Glutamatergic neuron (in vitro differentiated cells): ENCODE results near the gene ELF2. TPM values are rescaled to one million over a fixed set of nuclear protein-coding genes. Genes with fewer than 3 reads are reported as not detected.
"Not testable (repeated sequence)": the region's sequence is repeated elsewhere in the genome, so short reads cannot be mapped to it uniquely, and the experiment has no call there.

ENCODE experiments used
- DNase-seq: peaks from one replicate; pipeline ENCODE4 v3.0.0; 2022
- H3K27ac Mint-ChIP-seq: one replicate; pipeline ENCODE4 v1.8.0; 2020; ENCODE audit warnings: mild to moderate bottlenecking, mixed read lengths, inconsistent platforms; ENCODE audit not compliant: unreplicated experiment
- H3K27me3 Mint-ChIP-seq: one replicate; pipeline ENCODE4 v1.8.0; 2020; ENCODE audit warnings: mild to moderate bottlenecking, moderate library complexity, mixed read lengths, inconsistent platforms; ENCODE audit not compliant: unreplicated experiment
- H3K36me3 Mint-ChIP-seq: one replicate; pipeline ENCODE4 v1.8.0; 2020; ENCODE audit warnings: mild to moderate bottlenecking, mixed read lengths, inconsistent platforms; ENCODE audit not compliant: unreplicated experiment
- H3K4me1 Mint-ChIP-seq: one replicate; pipeline ENCODE4 v1.8.0; 2020; ENCODE audit warnings: mild to moderate bottlenecking, low read depth, mixed read lengths, inconsistent platforms; ENCODE audit not compliant: unreplicated experiment
- H3K4me3 Mint-ChIP-seq: one replicate; pipeline ENCODE4 v1.8.0; 2020; ENCODE audit warnings: mild to moderate bottlenecking, mixed read lengths, inconsistent platforms; ENCODE audit not compliant: unreplicated experiment
- H3K9me3 Mint-ChIP-seq: one replicate; pipeline ENCODE4 v1.8.0; 2020; ENCODE audit warnings: mild to moderate bottlenecking, moderate library complexity, mixed read lengths, inconsistent platforms; ENCODE audit not compliant: unreplicated experiment
- CTCF ChIP-seq: fragments of 200-600 bp; sonication (generic); IDR thresholded peaks from one replicate; pipeline ENCODE4 v1.5.0; 2021; ENCODE audit not compliant: partially characterized antibody, unreplicated experiment
- total RNA-seq: library from RNA; stranded (reverse); fragmentation: NEBNext Ultra II Directional; extraction: Animal tissue kit (Norgen Biotek cat#: 25700); gene quantifications from one replicate; pipeline ENCODE4 v1.2.1, GENCODE V29; 2021; ENCODE audit not compliant: unreplicated experiment

ELF2 gene
- total RNA-seq, 1 donor from 2014 or later, result 32.4 TPM

- no peaks in the 10 kb centered on the region for H3K9me3 Mint-ChIP-seq
- no peak for TF ChIP-seq CTCF
- no peaks in the 10 kb centered on the region for H3K27me3 Mint-ChIP-seq
- peak overlapping the region; percentile 52 for H3K27ac Mint-ChIP-seq
- H3K36me3 Mint-ChIP-seq, result no peaks in the 10 kb centered on the region
- no peak overlapping the region for H3K4me3 Mint-ChIP-seq
- peaks cover 21% of the 10 kb centered on the region for H3K4me1 Mint-ChIP-seq
- no peak for DNase-seq
Observed at GRCh38 chr4:139027776-139028175, 149.2 kb downstream of the ELF2 start.

GRCh38 chr4:139025841-139026240 is 151.2 kb downstream of the ELF2 start:
- Mint-ChIP-seq H3K27me3 (no peaks in the 10 kb centered on the region), H3K27ac (no peak overlapping the region), H3K4me1 (peaks cover 22% of the 10 kb centered on the region), H3K9me3 (no peaks in the 10 kb centered on the region), H3K36me3 (no peaks in the 10 kb centered on the region), H3K4me3 (no peak overlapping the region)
- TF ChIP-seq CTCF, result no peak
- DNase-seq, result no peak

- no peak overlapping the region for H3K4me3 Mint-ChIP-seq
- peaks cover 1% of the 10 kb centered on the region for H3K27me3 Mint-ChIP-seq
- peaks cover under 1% of the 10 kb centered on the region for H3K9me3 Mint-ChIP-seq
- no peak overlapping the region for H3K27ac Mint-ChIP-seq
- no peak for DNase-seq
- H3K36me3 Mint-ChIP-seq, result no peaks in the 10 kb centered on the region
- TF ChIP-seq CTCF, result no peak
- peaks cover 25% of the 10 kb centered on the region for H3K4me1 Mint-ChIP-seq
Observed at GRCh38 chr4:139024686-139025085, 152.3 kb downstream of the ELF2 start.

- Mint-ChIP-seq H3K4me3 (no peak overlapping the region), H3K27ac (no peak overlapping the region), H3K27me3 (peaks cover 9% of the 10 kb centered on the region), H3K4me1 (peaks cover 28% of the 10 kb centered on the region), H3K9me3 (peaks cover 12% of the 10 kb centered on the region), H3K36me3 (no peaks in the 10 kb centered on the region)
- no peak for DNase-seq
- TF ChIP-seq CTCF, result no peak
Observed at GRCh38 chr4:139022835-139023234, 154.2 kb downstream of the ELF2 start.

GRCh38 chr4:139021071-139021470 is 155.9 kb downstream of the ELF2 start:
- H3K36me3 Mint-ChIP-seq, H3K4me3 Mint-ChIP-seq, H3K27ac Mint-ChIP-seq, DNase-seq: not testable (repeated sequence)
- peaks cover 25% of the 10 kb centered on the region for H3K4me1 Mint-ChIP-seq
- peaks cover 12% of the 10 kb centered on the region for H3K27me3 Mint-ChIP-seq
- H3K9me3 Mint-ChIP-seq, result peaks cover 19% of the 10 kb centered on the region

GRCh38 chr4:139020384-139020783 is 156.6 kb downstream of the ELF2 start:
- peaks cover 12% of the 10 kb centered on the region for H3K27me3 Mint-ChIP-seq
- H3K9me3 Mint-ChIP-seq, result peaks cover 20% of the 10 kb centered on the region
- peak overlapping the region; percentile 83 for H3K27ac Mint-ChIP-seq
- peaks cover 25% of the 10 kb centered on the region for H3K4me1 Mint-ChIP-seq
- no peak for DNase-seq
- peak overlapping the region; percentile 77 for H3K4me3 Mint-ChIP-seq
- no peak for TF ChIP-seq CTCF
- no peaks in the 10 kb centered on the region for H3K36me3 Mint-ChIP-seq
